Caco-2 (cell line): ENCODE measurements around the gene KLHL1. TPM values are rescaled to one million over a fixed set of nuclear protein-coding genes. Genes with fewer than 3 reads are reported as not detected.

ENCODE experiments used
- BruUV-seq: library from RNA; stranded (reverse); fragments of 400-500 nt; replicated peaks from 2 replicates; lab custom pipeline; 2021; lab: Mats Ljungman, UMichigan
- CTCF ChIA-PET: fragments of 300-600 bp; sonication (Branson Sonifier 250); formaldehyde crosslinking; loops from one replicate; lab custom pipeline; 2022; ENCODE audit warnings: antibody characterized with exemption; lab: Charles Lee
- POLR2A ChIA-PET: fragments of 300-600 bp; sonication (Branson Sonifier 250); formaldehyde crosslinking; loops from one replicate; lab custom pipeline; 2022; ENCODE audit warnings: antibody characterized with exemption; lab: Charles Lee
- DNase-seq, 2 experiments: peaks; one replicate each; pipeline versions ENCODE4 v3.0.0 to v3.0.0-alpha.2; 2020 to 2022
- H3K27me3 ChIP-seq: replicated peaks from 2 replicates; pipeline ENCODE4 v1.6.0; 2011; ENCODE audit warnings: low read length; ENCODE audit not compliant: control insufficient read depth, insufficient read depth
- H3K36me3 ChIP-seq: 2 replicates; pipeline ENCODE4 v1.5.1; 2011; ENCODE audit warnings: low read length; ENCODE audit not compliant: control insufficient read depth, insufficient read depth
- H3K4me1 ChIP-seq: fragments of 250-450 bp; sonication (Bioruptor Pico); 2 replicates; pipeline ENCODE4 v1.5.1; 2020; ENCODE audit warnings: mild to moderate bottlenecking
- H3K4me3 ChIP-seq: 2 replicates; pipeline ENCODE4 v1.5.1; 2011; ENCODE audit warnings: low read depth, mild to moderate bottlenecking, control low read depth, low read length
- H3K9me3 ChIP-seq: fragments of 250-450 bp; sonication (Bioruptor Pico); 2 replicates; pipeline ENCODE4 v1.5.1; 2020; ENCODE audit warnings: mild to moderate bottlenecking, moderate library complexity
- H3K27ac Mint-ChIP-seq: one replicate; pipeline ENCODE4 v1.8.0; 2022; ENCODE audit warnings: mixed read lengths; ENCODE audit not compliant: unreplicated experiment
- H3K27me3 Mint-ChIP-seq: one replicate; pipeline ENCODE4 v1.8.0; 2022; ENCODE audit warnings: mixed read lengths; ENCODE audit not compliant: insufficient read depth, unreplicated experiment
- H3K36me3 Mint-ChIP-seq: one replicate; pipeline ENCODE4 v1.8.0; 2022; ENCODE audit warnings: mild to moderate bottlenecking, mixed read lengths; ENCODE audit not compliant: insufficient read depth, unreplicated experiment
- H3K4me1 Mint-ChIP-seq: one replicate; pipeline ENCODE4 v1.8.0; 2022; ENCODE audit warnings: low read depth, mixed read lengths; ENCODE audit not compliant: unreplicated experiment
- H3K4me3 Mint-ChIP-seq: one replicate; pipeline ENCODE4 v1.8.0; 2022; ENCODE audit warnings: mild to moderate bottlenecking, moderate library complexity, mixed read lengths; ENCODE audit not compliant: unreplicated experiment
- H3K9me3 Mint-ChIP-seq: one replicate; pipeline ENCODE4 v1.8.0; 2022; ENCODE audit warnings: mixed read lengths; ENCODE audit not compliant: unreplicated experiment
- intact Hi-C: fragments of 100-400 bp; cut with micrococcal nuclease; formaldehyde crosslinking; loops from one replicate; pipeline ENCODE4 v1.10.0; 2022; ENCODE audit not compliant: unreplicated experiment
- total RNA-seq: library from RNA; stranded (reverse); gene quantifications from 2 replicates; pipeline ENCODE4 v1.2.3, GENCODE V29; 2022
- TF ChIP-seq, protein P1 (sequence below), 2 experiments: fragments of 200-600 bp in 1 of 2; IDR thresholded peaks; 1 replicate in 1 of 2; 2 replicates in 1 of 2; pipeline versions ENCODE4 v1.5.1 to v1.8.0; 2011 to 2022; ENCODE audit warnings: antibody characterized with exemption in 1 of 2, control low read depth in 1 of 2, inconsistent platforms in 1 of 2, low read depth in 1 of 2, low read length in 1 of 2, mild to moderate bottlenecking in 1 of 2, moderate library complexity in 1 of 2; ENCODE audit not compliant: insufficient read depth in 1 of 2, severe bottlenecking in 1 of 2, unreplicated experiment in 1 of 2

KLHL1 gene
- total RNA-seq, 1 experiment from 2014 or later: not detected

DNA sequence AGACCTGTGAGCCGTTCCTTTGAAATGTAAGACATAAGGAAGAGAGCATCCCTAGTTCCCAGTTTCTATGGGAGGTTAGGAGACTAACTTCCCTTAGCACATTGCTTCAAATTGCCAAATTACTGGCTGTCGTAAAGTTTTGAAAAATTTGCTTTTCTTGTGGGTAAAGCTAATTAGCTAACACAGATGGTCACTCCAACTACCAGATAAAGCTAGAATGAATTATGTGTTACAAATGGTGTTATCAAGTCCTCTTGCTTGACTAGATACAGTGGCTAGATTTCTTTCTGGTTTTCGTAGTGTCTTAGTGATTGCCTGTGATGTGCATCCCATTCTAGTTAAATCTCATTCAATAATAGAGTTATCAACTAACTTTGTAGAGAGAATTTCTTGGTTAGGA lies 417.3 kb downstream of the KLHL1 start:
- ChIA-PET POLR2A (no interaction called here), CTCF (no interaction called here)
- Mint-ChIP-seq H3K4me1 (no peaks in the 10 kb centered on the region), H3K27me3 (peaks cover 4% of the 10 kb centered on the region), H3K9me3 (no peaks in the 10 kb centered on the region), H3K4me3 (no peak overlapping the region), H3K36me3 (no peaks in the 10 kb centered on the region), H3K27ac (no peak overlapping the region)
- no peaks in the 10 kb centered on the region for H3K27me3 ChIP-seq
- H3K9me3 ChIP-seq: no peaks in the 10 kb centered on the region
- H3K4me3 ChIP-seq: no peak overlapping the region
- intact Hi-C loops: no loop called here
- H3K36me3 ChIP-seq: no peaks in the 10 kb centered on the region
- DNase-seq: no peak
- TF ChIP-seq, protein P1, sequence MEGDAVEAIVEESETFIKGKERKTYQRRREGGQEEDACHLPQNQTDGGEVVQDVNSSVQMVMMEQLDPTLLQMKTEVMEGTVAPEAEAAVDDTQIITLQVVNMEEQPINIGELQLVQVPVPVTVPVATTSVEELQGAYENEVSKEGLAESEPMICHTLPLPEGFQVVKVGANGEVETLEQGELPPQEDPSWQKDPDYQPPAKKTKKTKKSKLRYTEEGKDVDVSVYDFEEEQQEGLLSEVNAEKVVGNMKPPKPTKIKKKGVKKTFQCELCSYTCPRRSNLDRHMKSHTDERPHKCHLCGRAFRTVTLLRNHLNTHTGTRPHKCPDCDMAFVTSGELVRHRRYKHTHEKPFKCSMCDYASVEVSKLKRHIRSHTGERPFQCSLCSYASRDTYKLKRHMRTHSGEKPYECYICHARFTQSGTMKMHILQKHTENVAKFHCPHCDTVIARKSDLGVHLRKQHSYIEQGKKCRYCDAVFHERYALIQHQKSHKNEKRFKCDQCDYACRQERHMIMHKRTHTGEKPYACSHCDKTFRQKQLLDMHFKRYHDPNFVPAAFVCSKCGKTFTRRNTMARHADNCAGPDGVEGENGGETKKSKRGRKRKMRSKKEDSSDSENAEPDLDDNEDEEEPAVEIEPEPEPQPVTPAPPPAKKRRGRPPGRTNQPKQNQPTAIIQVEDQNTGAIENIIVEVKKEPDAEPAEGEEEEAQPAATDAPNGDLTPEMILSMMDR (IDR thresholded peaks at IDR 0.05; ENCODE audit: insufficient read depth in 1 of 2, low read depth in 1 of 2, low read length in 1 of 2, severe bottlenecking in 1 of 2, unreplicated experiment in 1 of 2): no peak
- no peaks in the 10 kb centered on the region for H3K4me1 ChIP-seq
- no TSS peak for BruUV-seq

DNA sequence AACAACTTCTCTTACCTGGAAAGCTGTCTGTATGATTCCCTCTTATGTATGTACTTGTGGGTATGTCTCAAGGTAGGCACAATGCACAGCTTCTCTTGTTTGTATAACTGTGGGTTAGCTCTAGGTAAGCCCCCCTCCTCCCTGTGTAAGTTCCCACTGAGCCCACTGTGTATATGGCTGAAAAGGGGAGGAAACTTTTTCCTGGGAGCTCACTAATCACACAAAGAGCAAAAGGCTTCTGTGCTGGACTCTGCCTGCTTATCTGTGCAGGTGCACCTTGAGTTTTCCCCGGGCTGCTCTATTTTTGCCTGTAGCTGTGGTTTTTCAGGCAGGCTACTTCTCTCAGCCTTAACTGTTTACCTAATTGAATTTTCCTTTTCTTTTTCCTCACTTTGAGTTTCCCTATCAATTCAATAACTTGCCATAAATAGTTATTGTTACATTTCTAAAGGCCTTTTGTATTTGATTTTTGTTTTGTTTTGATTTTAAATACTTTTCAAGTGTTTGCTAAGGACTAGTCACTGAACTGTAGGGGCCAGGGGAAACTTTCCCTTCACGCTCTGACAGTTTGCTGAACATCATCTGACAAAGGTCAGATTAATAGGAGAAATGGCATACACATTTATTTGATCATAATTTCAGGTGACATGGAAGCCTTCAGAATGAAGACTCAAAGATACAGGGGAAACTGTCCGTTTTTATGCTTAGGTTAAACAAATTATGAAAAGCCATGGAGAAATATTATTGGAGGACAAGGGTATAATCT lies 424.1 kb downstream of the KLHL1 start:
- H3K9me3 ChIP-seq: no peaks in the 10 kb centered on the region
- H3K27me3 ChIP-seq: no peaks in the 10 kb centered on the region
- DNase-seq: peak in 1 of 2 experiments; percentile 8
- POLR2A ChIA-PET: no interaction called here
- no peaks in the 10 kb centered on the region for H3K9me3 Mint-ChIP-seq
- H3K36me3 ChIP-seq: no peaks in the 10 kb centered on the region
- no TSS peak for BruUV-seq
- H3K4me3 ChIP-seq: no peak overlapping the region
- H3K27me3 Mint-ChIP-seq: no peaks in the 10 kb centered on the region
- TF ChIP-seq, protein P1 (IDR thresholded peaks at IDR 0.05; ENCODE audit: insufficient read depth in 1 of 2, low read depth in 1 of 2, low read length in 1 of 2, severe bottlenecking in 1 of 2, unreplicated experiment in 1 of 2): no peak
- CTCF ChIA-PET: no interaction called here
- H3K4me1 Mint-ChIP-seq: no peaks in the 10 kb centered on the region
- H3K4me3 Mint-ChIP-seq: no peak overlapping the region
- intact Hi-C loops: no loop called here
- no peaks in the 10 kb centered on the region for H3K36me3 Mint-ChIP-seq
- H3K4me1 ChIP-seq: no peaks in the 10 kb centered on the region; the same call in 1 of the 2 replicates
- H3K27ac Mint-ChIP-seq: no peak overlapping the region

DNA sequence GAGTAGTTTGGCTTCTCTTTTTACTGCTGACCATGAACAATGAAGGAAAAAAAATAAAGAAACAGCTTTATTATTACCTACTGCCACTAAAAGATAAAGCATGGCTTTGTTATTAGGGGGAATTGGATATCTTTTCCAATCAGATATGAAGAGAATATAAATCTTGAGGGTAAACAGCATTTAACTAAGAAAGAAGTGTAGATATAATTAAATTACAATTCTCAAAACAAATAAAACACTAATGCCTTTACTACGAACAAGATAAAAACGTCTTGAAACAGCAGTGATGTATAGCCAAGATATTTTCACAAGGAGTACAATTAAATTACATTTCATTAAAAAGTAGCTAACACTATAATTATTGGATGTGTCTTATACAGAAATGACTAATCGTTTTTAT lies 426.5 kb downstream of the KLHL1 start:
- POLR2A ChIA-PET: no interaction called here
- intact Hi-C loops: no loop called here

More for the DNA sequence above, 426.5 kb downstream of the KLHL1 start:
- CTCF ChIA-PET: no interaction called here
- BruUV-seq: no TSS peak
- H3K36me3 Mint-ChIP-seq: no peaks in the 10 kb centered on the region
- no peak overlapping the region for H3K4me3 Mint-ChIP-seq
- Histone ChIP-seq H3K4me1 (no peaks in the 10 kb centered on the region; the same call in 1 of the 2 replicates), H3K36me3 (no peaks in the 10 kb centered on the region), H3K4me3 (no peak overlapping the region), H3K9me3 (no peaks in the 10 kb centered on the region), H3K27me3 (no peaks in the 10 kb centered on the region)
- TF ChIP-seq, protein P1 (IDR thresholded peaks at IDR 0.05; ENCODE audit: insufficient read depth in 1 of 2, low read depth in 1 of 2, low read length in 1 of 2, severe bottlenecking in 1 of 2, unreplicated experiment in 1 of 2): no peak
- H3K27me3 Mint-ChIP-seq: no peaks in the 10 kb centered on the region
- H3K4me1 Mint-ChIP-seq: no peaks in the 10 kb centered on the region
- DNase-seq: no peak
- H3K27ac Mint-ChIP-seq: no peak overlapping the region
- H3K9me3 Mint-ChIP-seq: no peaks in the 10 kb centered on the region
